Chondrocyte (in vitro differentiated cells): ENCODE measurements around the gene ZNF488. TPM values are rescaled to one million over a fixed set of nuclear protein-coding genes. Genes with fewer than 3 reads are reported as not detected.

ENCODE experiments used
- DNase-seq: peaks from one replicate; pipeline ENCODE4 v3.0.0; 2021; ENCODE audit warnings: mixed read lengths, low spot score
- H3K27ac Mint-ChIP-seq: one replicate; pipeline ENCODE4 v1.8.0; 2021; ENCODE audit warnings: mild to moderate bottlenecking, moderate library complexity, mixed read lengths; ENCODE audit not compliant: unreplicated experiment
- H3K27me3 Mint-ChIP-seq: 2 replicates; pipeline ENCODE4 v1.8.0; 2021; ENCODE audit warnings: low read depth, mixed read lengths
- H3K36me3 Mint-ChIP-seq: 2 replicates; pipeline ENCODE4 v1.8.0; 2021; ENCODE audit warnings: low read depth, mixed read lengths
- H3K4me1 Mint-ChIP-seq: 2 replicates; pipeline ENCODE4 v1.8.0; 2021; ENCODE audit warnings: low read depth, mild to moderate bottlenecking, mixed read lengths
- H3K4me3 Mint-ChIP-seq: one replicate; pipeline ENCODE4 v1.8.0; 2021; ENCODE audit warnings: mild to moderate bottlenecking, moderate library complexity, mixed read lengths; ENCODE audit not compliant: unreplicated experiment
- H3K9me3 Mint-ChIP-seq: 2 replicates; pipeline ENCODE4 v1.8.0; 2021; ENCODE audit warnings: low read depth, mixed read lengths
- total RNA-seq: library from RNA; stranded (reverse); gene quantifications from 3 replicates; pipeline ENCODE4 v1.2.1, GENCODE V29; 2021
- TF ChIP-seq, protein P1 (sequence below): fragments of 200-600 bp; sonication (generic); IDR thresholded peaks from 2 replicates; pipeline ENCODE4 v1.5.0; 2021; ENCODE audit warnings: antibody characterized with exemption, mild to moderate bottlenecking, moderate library complexity

The ZNF488 gene
- total RNA-seq, 1 donor from 2014 or later = 0.17 TPM

GRCh38 chr10:47354900-47355299 lies 29.2 kb downstream of the ZNF488 start:
- TF ChIP-seq, protein P1, sequence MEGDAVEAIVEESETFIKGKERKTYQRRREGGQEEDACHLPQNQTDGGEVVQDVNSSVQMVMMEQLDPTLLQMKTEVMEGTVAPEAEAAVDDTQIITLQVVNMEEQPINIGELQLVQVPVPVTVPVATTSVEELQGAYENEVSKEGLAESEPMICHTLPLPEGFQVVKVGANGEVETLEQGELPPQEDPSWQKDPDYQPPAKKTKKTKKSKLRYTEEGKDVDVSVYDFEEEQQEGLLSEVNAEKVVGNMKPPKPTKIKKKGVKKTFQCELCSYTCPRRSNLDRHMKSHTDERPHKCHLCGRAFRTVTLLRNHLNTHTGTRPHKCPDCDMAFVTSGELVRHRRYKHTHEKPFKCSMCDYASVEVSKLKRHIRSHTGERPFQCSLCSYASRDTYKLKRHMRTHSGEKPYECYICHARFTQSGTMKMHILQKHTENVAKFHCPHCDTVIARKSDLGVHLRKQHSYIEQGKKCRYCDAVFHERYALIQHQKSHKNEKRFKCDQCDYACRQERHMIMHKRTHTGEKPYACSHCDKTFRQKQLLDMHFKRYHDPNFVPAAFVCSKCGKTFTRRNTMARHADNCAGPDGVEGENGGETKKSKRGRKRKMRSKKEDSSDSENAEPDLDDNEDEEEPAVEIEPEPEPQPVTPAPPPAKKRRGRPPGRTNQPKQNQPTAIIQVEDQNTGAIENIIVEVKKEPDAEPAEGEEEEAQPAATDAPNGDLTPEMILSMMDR = no peak
- Mint-ChIP-seq H3K9me3 (no peaks in the 10 kb centered on the region), H3K4me3 (no peak overlapping the region), H3K27ac (no peak overlapping the region), H3K4me1 (no peaks in the 10 kb centered on the region), H3K27me3 (no peaks in the 10 kb centered on the region), H3K36me3 (no peaks in the 10 kb centered on the region)
- DNase-seq = no peak

DNA sequence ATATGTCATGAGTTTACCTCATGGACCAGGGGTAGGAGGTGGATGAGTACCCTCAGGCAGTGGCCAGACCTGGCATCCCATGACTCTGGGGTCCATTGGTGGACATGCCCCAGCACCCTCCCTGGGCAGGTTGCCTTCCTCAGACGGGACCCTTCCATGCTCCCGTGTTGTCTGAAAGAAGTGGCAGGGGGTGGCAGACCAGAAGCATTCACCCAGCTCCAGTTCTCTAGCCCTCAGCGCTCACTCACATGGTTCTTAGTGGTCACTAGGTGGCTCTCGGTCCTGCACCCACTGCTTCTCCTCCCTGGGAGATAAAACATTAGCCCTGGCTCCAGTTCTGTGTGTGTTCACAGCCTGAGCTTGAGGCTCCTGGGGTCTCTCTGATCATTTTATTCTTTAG lies 29.9 kb downstream of the ZNF488 start:
- Mint-ChIP-seq H3K36me3 (no peaks in the 10 kb centered on the region), H3K27ac (no peak overlapping the region), H3K4me3 (no peak overlapping the region), H3K4me1 (no peaks in the 10 kb centered on the region), H3K9me3 (no peaks in the 10 kb centered on the region), H3K27me3 (no peaks in the 10 kb centered on the region)
- TF ChIP-seq, protein P1 = peak; percentile 60
- DNase-seq = no peak

- Mint-ChIP-seq H3K4me1 (no peaks in the 10 kb centered on the region), H3K27me3 (no peaks in the 10 kb centered on the region), H3K36me3 (no peaks in the 10 kb centered on the region), H3K9me3 (no peaks in the 10 kb centered on the region), H3K4me3 (no peak overlapping the region), H3K27ac (no peak overlapping the region)
- DNase-seq = no peak
- TF ChIP-seq, protein P1 = no peak
Observed at GRCh38 chr10:47353351-47353750, 30.7 kb downstream of the ZNF488 start.

- H3K27ac Mint-ChIP-seq = no peak overlapping the region
- no peak overlapping the region for H3K4me3 Mint-ChIP-seq
- no peaks in the 10 kb centered on the region for H3K9me3 Mint-ChIP-seq
Observed at GRCh38 chr10:47351899-47352815, 31.9 kb downstream of the ZNF488 start.

More at GRCh38 chr10:47351899-47352815, 31.9 kb downstream of the ZNF488 start:
- peak; percentile 75 for DNase-seq
- no peaks in the 10 kb centered on the region for H3K36me3 Mint-ChIP-seq
- no peaks in the 10 kb centered on the region for H3K4me1 Mint-ChIP-seq
- TF ChIP-seq, protein P1 = no peak
- no peaks in the 10 kb centered on the region for H3K27me3 Mint-ChIP-seq
